Endothelial cell of umbilical vein (primary cell): ENCODE data around the gene EDARADD. TPM values are rescaled to one million over a fixed set of nuclear protein-coding genes. Genes with fewer than 3 reads are reported as not detected.

ENCODE experiments used
- BruUV-seq: library from RNA; stranded (reverse); fragments of 400-500 nt; replicated peaks from 2 replicates; lab custom pipeline; 2021; lab: Mats Ljungman, UMichigan
- CTCF ChIA-PET: fragments of 300-600, 350-600 bp; sonication (Branson Sonifier 250); formaldehyde crosslinking; loops from one replicate; lab custom pipeline; 2021; ENCODE audit warnings: antibody characterized with exemption, inconsistent platforms; lab: Charles Lee
- POLR2A ChIA-PET: fragments of 300-600, 350-600 bp; sonication (Branson Sonifier 250); formaldehyde crosslinking; loops from one replicate; lab custom pipeline; 2021; ENCODE audit warnings: antibody characterized with exemption, inconsistent platforms; lab: Charles Lee
- DNase-seq: peaks from one replicate; pipeline ENCODE4 v3.0.0-alpha.2; 2011; ENCODE audit warnings: low read depth, low spot score
- FAIRE-seq: peaks from 2 replicates; lab custom pipeline; 2011; peaks lifted over from hg19 to GRCh38; lab: Jason Lieb, UNC
- H2AFZ ChIP-seq: 2 replicates; pipeline ENCODE4 v1.6.0; 2012; ENCODE audit warnings: low read depth, low read length, control low read depth, inconsistent platforms
- H3K27ac ChIP-seq: 2 replicates; pipeline ENCODE4 v1.5.1; 2011; ENCODE audit warnings: low read depth, mild to moderate bottlenecking, control low read depth, low read length, moderate library complexity; ENCODE audit not compliant: insufficient read depth
- H3K27me3 ChIP-seq, 2 experiments: 2 replicates each; pipeline versions ENCODE4 v1.6.0 to v1.6.1; 2011; ENCODE audit warnings: low read length in 2 of 2, mixed read lengths in 1 of 2; ENCODE audit not compliant: control insufficient read depth in 2 of 2, insufficient read depth in 2 of 2
- H3K36me3 ChIP-seq, 2 experiments: 2 replicates in 1 of 2; 3 replicates in 1 of 2; pipeline ENCODE4 v1.5.1; 2011; ENCODE audit warnings: low read length in 2 of 2, mild to moderate bottlenecking in 1 of 2, moderate library complexity in 1 of 2; ENCODE audit not compliant: control insufficient read depth in 2 of 2, insufficient read depth in 2 of 2; ENCODE audit errors: extremely low read depth in 1 of 2
- H3K4me1 ChIP-seq: 3 replicates; pipeline ENCODE4 v1.5.1; 2011; ENCODE audit warnings: mild to moderate bottlenecking, low read length; ENCODE audit not compliant: control insufficient read depth, insufficient read depth; ENCODE audit errors: extremely low read depth
- H3K4me2 ChIP-seq: 2 replicates; pipeline ENCODE4 v1.6.1; 2011; ENCODE audit warnings: low read length, control low read depth, mixed read lengths; ENCODE audit not compliant: insufficient read depth
- H3K4me3 ChIP-seq, 3 experiments: fragments of 200-600 bp in 1 of 3; sonication (generic), shearing (Covaris generic) in 1 of 3; replicated peaks in 1 of 3; 2 replicates each; pipeline ENCODE4 v1.5.1; 2011 to 2016; ENCODE audit warnings: control low read depth in 3 of 3, low read length in 3 of 3, mild to moderate bottlenecking in 2 of 3, inconsistent platforms in 1 of 3, low read depth in 1 of 3, moderate library complexity in 1 of 3; ENCODE audit not compliant: insufficient read depth in 1 of 3
- H3K79me2 ChIP-seq: 2 replicates; pipeline ENCODE4 v1.6.0; 2012; ENCODE audit warnings: low read length, inconsistent platforms; ENCODE audit not compliant: control insufficient read depth, insufficient read depth
- H3K9ac ChIP-seq: replicated peaks from 2 replicates; pipeline ENCODE3; 2011; ENCODE audit warnings: low read length, control low read depth; ENCODE audit not compliant: insufficient read depth; ENCODE audit errors: extremely low read depth
- H3K9me1 ChIP-seq: replicated peaks from 3 replicates; pipeline ENCODE4 v1.6.0; 2011; ENCODE audit warnings: mild to moderate bottlenecking, low read length; ENCODE audit not compliant: control insufficient read depth, insufficient read depth; ENCODE audit errors: extremely low read depth
- H3K9me3 ChIP-seq: replicated peaks from 2 replicates; pipeline ENCODE4 v1.5.1; 2012; ENCODE audit warnings: low read length, inconsistent platforms; ENCODE audit not compliant: control insufficient read depth, insufficient read depth
- H4K20me1 ChIP-seq: replicated peaks from 2 replicates; pipeline ENCODE3; 2011; ENCODE audit warnings: mild to moderate bottlenecking, low read length; ENCODE audit not compliant: control insufficient read depth, insufficient read depth; ENCODE audit errors: extremely low read depth
- CTCF ChIP-seq, 2 donors: IDR thresholded peaks; 1 replicate in 1 of 2; 2 replicates in 1 of 2; pipeline ENCODE4 v1.5.1; 2011; ENCODE audit warnings: low read length in 2 of 2, mild to moderate bottlenecking in 2 of 2, moderate library complexity in 2 of 2, control low read depth in 1 of 2, inconsistent platforms in 1 of 2, low read depth in 1 of 2; ENCODE audit not compliant: insufficient read depth in 1 of 2; ENCODE audit errors: extremely low read depth in 1 of 2
- EZH2 ChIP-seq: IDR thresholded peaks from 2 replicates; pipeline ENCODE4 v1.6.1; 2012; ENCODE audit warnings: borderline replicate concordance, low read depth, mild to moderate bottlenecking, moderate library complexity, low read length, inconsistent platforms; ENCODE audit not compliant: severe bottlenecking
- FOS ChIP-seq: IDR thresholded peaks from 2 replicates; pipeline ENCODE4 v1.6.1; 2011; ENCODE audit warnings: mild to moderate bottlenecking, low read length, moderate library complexity, borderline replicate concordance; ENCODE audit not compliant: insufficient read depth
- GATA2 ChIP-seq: IDR thresholded peaks from 2 replicates; pipeline ENCODE4 v1.7.0; 2011; ENCODE audit warnings: low read depth, mild to moderate bottlenecking, moderate library complexity, mixed read lengths, low read length; ENCODE audit not compliant: insufficient read length, insufficient read depth
- JUN ChIP-seq: IDR thresholded peaks from 2 replicates; pipeline ENCODE4 v1.6.1; 2011; ENCODE audit warnings: borderline replicate concordance, low read depth; ENCODE audit not compliant: insufficient read length, insufficient read depth
- MYC ChIP-seq: IDR thresholded peaks from one replicate; pipeline ENCODE4 v1.6.1; 2011; ENCODE audit warnings: mild to moderate bottlenecking, low read depth, low read length
- POLR2A ChIP-seq: IDR thresholded peaks from 2 replicates; pipeline ENCODE4 v1.6.1; 2012; ENCODE audit warnings: low read depth, mild to moderate bottlenecking, control low read depth, low read length
- POLR2AphosphoS5 ChIP-seq: IDR thresholded peaks from 2 replicates; pipeline ENCODE4 v1.6.1; 2012; ENCODE audit warnings: low read depth, mild to moderate bottlenecking, control low read depth, low read length, moderate library complexity; ENCODE audit not compliant: insufficient read depth
- dilution Hi-C: fragments of 300-500 bp; cut with MboI; formaldehyde crosslinking; loops from one replicate; pipeline ENCODE4 v1.15.0; 2019; ENCODE audit warnings: low sequenced_read_pairs; ENCODE audit not compliant: extremely low pct_ligation_motif_present
- intact Hi-C: fragments of 100-400 bp; cut with micrococcal nuclease; formaldehyde crosslinking; loops from one replicate; pipeline ENCODE4 v1.10.0; 2022
- polyA plus RNA-seq, 4 experiments: library from polyadenylated mRNA; depleted of rRNA in 3 of 4; stranded (reverse) in 3 of 4; unstranded in 1 of 4; fragments of >200 nt; gene quantifications; 2 replicates each; pipeline versions ENCODE4 v1.2.1 to v1.2.3, GENCODE V29; 2011 to 2012; ENCODE audit warnings: missing spikeins in 1 of 4
- total RNA-seq: library from RNA; stranded (reverse); gene quantifications from 2 replicates; pipeline ENCODE4 v1.2.3, GENCODE V29; 2021
- TF ChIP-seq, protein P1 (sequence below): IDR thresholded peaks from 2 replicates; pipeline ENCODE4 v1.6.1; 2011; ENCODE audit not compliant: insufficient read depth, insufficient read length

Gene EDARADD
- total and polyA plus RNA-seq, 2 donors (not counting 3 experiments of a cell fraction or from before 2014, with no cell fraction given): not detected

- dilution Hi-C loops (no loop called here), intact Hi-C loops (no loop called here)
- Histone ChIP-seq H4K20me1 (no peaks in the 10 kb centered on the region), H3K36me3 (no peaks in the 10 kb centered on the region), H3K79me2 (no peaks in the 10 kb centered on the region), H2AFZ (no peak overlapping the region), H3K9me3 (no peaks in the 10 kb centered on the region), H3K27me3 (no peaks in the 10 kb centered on the region), H3K4me1 (no peaks in the 10 kb centered on the region), H3K4me2 (no peak overlapping the region), H3K9ac (no peak overlapping the region), H3K4me3 (no peak overlapping the region), H3K27ac (no peak overlapping the region), H3K9me1 (no peaks in the 10 kb centered on the region)
- ChIA-PET POLR2A (no interaction called here), CTCF (no interaction called here)
- FAIRE-seq (no peak), DNase-seq (no peak)
- no peak for TF ChIP-seq FOS
- no peak for TF ChIP-seq POLR2AphosphoS5
- TF ChIP-seq GATA2: no peak
- TF ChIP-seq JUN: no peak
- no peak for TF ChIP-seq CTCF (IDR thresholded peaks at IDR 0.05; ENCODE audit: extremely low read depth in 1 of 2, insufficient read depth in 1 of 2, low read depth in 1 of 2, low read length in 2 of 2)
- no peak for TF ChIP-seq MYC
- TF ChIP-seq, protein P1, sequence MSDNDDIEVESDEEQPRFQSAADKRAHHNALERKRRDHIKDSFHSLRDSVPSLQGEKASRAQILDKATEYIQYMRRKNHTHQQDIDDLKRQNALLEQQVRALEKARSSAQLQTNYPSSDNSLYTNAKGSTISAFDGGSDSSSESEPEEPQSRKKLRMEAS: no peak
- TF ChIP-seq POLR2A: no peak
- no peak for TF ChIP-seq EZH2
- no TSS peak for BruUV-seq
These were observed 61.2 kb downstream of the EDARADD start for GRCh38 chr1:236455243-236455642.
